H9 (cell line): ENCODE results near the gene DNLZ. TPM values are rescaled to one million over a fixed set of nuclear protein-coding genes. Genes with fewer than 3 reads are reported as not detected.

Experiments used
- DNase-seq: peaks from one replicate; pipeline ENCODE4 v3.0.0-alpha.2; 2017
- H2AFZ ChIP-seq: one replicate; pipeline ENCODE4 v1.6.1; 2013; ENCODE audit warnings: mild to moderate bottlenecking, low read length, control low read depth, moderate library complexity
- H2AK5ac ChIP-seq: 2 replicates; pipeline ENCODE4 v1.6.1; 2013; ENCODE audit warnings: low read length, control low read depth, mixed read lengths; ENCODE audit not compliant: insufficient read length
- H2BK120ac ChIP-seq: one replicate; pipeline ENCODE4 v1.6.1; 2013; ENCODE audit warnings: low read depth, mild to moderate bottlenecking, low read length, control low read depth, inconsistent platforms; ENCODE audit not compliant: poor library complexity, severe bottlenecking
- H2BK12ac ChIP-seq: 2 replicates; pipeline ENCODE4 v1.6.1; 2013; ENCODE audit warnings: low read length, control low read depth, mixed read lengths, low read depth; ENCODE audit not compliant: insufficient read length
- H2BK15ac ChIP-seq: 2 replicates; pipeline ENCODE4 v1.6.1; 2013; ENCODE audit warnings: low read depth, low read length, control low read depth
- H2BK20ac ChIP-seq: one replicate; pipeline ENCODE4 v1.6.1; 2013; ENCODE audit warnings: low read depth, mild to moderate bottlenecking, low read length, control low read depth, inconsistent platforms; ENCODE audit not compliant: poor library complexity, severe bottlenecking
- H2BK5ac ChIP-seq: 2 replicates; pipeline ENCODE4 v1.6.1; 2013; ENCODE audit warnings: low read length, control low read depth, mixed read lengths; ENCODE audit not compliant: insufficient read length
- H3K14ac ChIP-seq: 2 replicates; pipeline ENCODE4 v1.6.1; 2013; ENCODE audit warnings: low read length, control low read depth; ENCODE audit not compliant: insufficient read depth
- H3K18ac ChIP-seq: 2 replicates; pipeline ENCODE4 v1.6.1; 2013; ENCODE audit warnings: low read depth, mild to moderate bottlenecking, mixed read lengths, low read length, control low read depth; ENCODE audit not compliant: insufficient read length
- H3K23ac ChIP-seq: 2 replicates; pipeline ENCODE4 v1.6.1; 2013; ENCODE audit warnings: low read length, control low read depth, mixed read lengths, low read depth; ENCODE audit not compliant: insufficient read length
- H3K23me2 ChIP-seq: 2 replicates; pipeline ENCODE4 v1.6.1; 2013; ENCODE audit warnings: low read depth, mild to moderate bottlenecking, mixed read lengths, low read length, control low read depth; ENCODE audit not compliant: insufficient read length, poor library complexity, severe bottlenecking
- H3K27ac ChIP-seq: 2 replicates; pipeline ENCODE4 v1.5.1; 2013; ENCODE audit warnings: low read length, control low read depth, mixed read lengths, low read depth; ENCODE audit not compliant: insufficient read length
- H3K27me3 ChIP-seq: 2 replicates; pipeline ENCODE4 v1.6.1; 2013; ENCODE audit warnings: low read length, control low read depth, inconsistent platforms; ENCODE audit not compliant: insufficient read depth
- H3K4ac ChIP-seq: 2 replicates; pipeline ENCODE4 v1.6.1; 2013; ENCODE audit warnings: low read depth, mild to moderate bottlenecking, control low read depth, inconsistent platforms, low read length, moderate library complexity
- H3K4me1 ChIP-seq: 2 replicates; pipeline ENCODE4 v1.6.1; 2013; ENCODE audit warnings: low read length, control low read depth, inconsistent platforms; ENCODE audit not compliant: insufficient read depth
- H3K4me2 ChIP-seq: 2 replicates; pipeline ENCODE4 v1.6.1; 2013; ENCODE audit warnings: low read length, control low read depth, mixed read lengths; ENCODE audit not compliant: insufficient read length, insufficient read depth
- H3K56ac ChIP-seq: 2 replicates; pipeline ENCODE4 v1.6.1; 2013; ENCODE audit warnings: low read depth, mild to moderate bottlenecking, mixed read lengths, low read length, control low read depth; ENCODE audit not compliant: insufficient read length
- H3K79me1 ChIP-seq: 2 replicates; pipeline ENCODE4 v1.6.1; 2013; ENCODE audit warnings: low read depth, mild to moderate bottlenecking, moderate library complexity, low read length, control low read depth, inconsistent platforms; ENCODE audit not compliant: insufficient read depth, poor library complexity, severe bottlenecking
- H3K79me2 ChIP-seq: 2 replicates; pipeline ENCODE4 v1.6.1; 2013; ENCODE audit warnings: low read length, control low read depth, inconsistent platforms; ENCODE audit not compliant: insufficient read depth
- H3K9ac ChIP-seq: 2 replicates; pipeline ENCODE4 v1.6.1; 2013; ENCODE audit warnings: low read length, control low read depth, mixed read lengths; ENCODE audit not compliant: insufficient read length; ENCODE audit errors: extremely low read depth
- H3K9me3 ChIP-seq: one replicate; pipeline ENCODE4 v1.6.1; 2013; ENCODE audit warnings: low read depth, low read length, inconsistent platforms; ENCODE audit not compliant: control insufficient read depth
- H3T11ph ChIP-seq: one replicate; pipeline ENCODE4 v1.6.1; 2013; ENCODE audit warnings: mild to moderate bottlenecking, low read length, control low read depth, inconsistent platforms
- H4K20me1 ChIP-seq: one replicate; pipeline ENCODE4 v1.6.1; 2013; ENCODE audit not compliant: control insufficient read depth, insufficient read length, insufficient read depth
- H4K5ac ChIP-seq: 2 replicates; pipeline ENCODE4 v1.6.1; 2013; ENCODE audit warnings: low read depth, mild to moderate bottlenecking, mixed read lengths, low read length, control low read depth; ENCODE audit not compliant: insufficient read length
- H4K8ac ChIP-seq: replicated peaks from 2 replicates; pipeline ENCODE4 v1.6.1; 2013; ENCODE audit warnings: low read length, control low read depth, mixed read lengths, low read depth; ENCODE audit not compliant: insufficient read length
- H4K91ac ChIP-seq: 2 replicates; pipeline ENCODE4 v1.6.1; 2013; ENCODE audit warnings: low read depth, mild to moderate bottlenecking, moderate library complexity, mixed read lengths, low read length, control low read depth; ENCODE audit not compliant: insufficient read length
- H3K27ac Mint-ChIP-seq, 3 experiments: 2 replicates in 2 of 3; 3 replicates in 1 of 3; pipeline ENCODE4 v1.8.0; 2020 to 2021; ENCODE audit warnings: mixed read lengths in 3 of 3, mild to moderate bottlenecking in 1 of 3, moderate library complexity in 1 of 3
- H3K27me3 Mint-ChIP-seq: 2 replicates; pipeline ENCODE4 v1.8.0; 2021; ENCODE audit warnings: low read depth, mild to moderate bottlenecking, moderate library complexity, mixed read lengths
- H3K36me3 Mint-ChIP-seq, 3 experiments: 2 replicates in 2 of 3; 3 replicates in 1 of 3; pipeline ENCODE4 v1.8.0; 2020 to 2021; ENCODE audit warnings: low read depth in 3 of 3, mixed read lengths in 3 of 3; ENCODE audit not compliant: insufficient read depth in 1 of 3
- H3K4me1 Mint-ChIP-seq, 2 experiments: 2 replicates each; pipeline ENCODE4 v1.8.0; 2020; ENCODE audit warnings: mixed read lengths in 2 of 2
- H3K4me3 Mint-ChIP-seq, 2 experiments: 2 replicates in 1 of 2; 3 replicates in 1 of 2; pipeline ENCODE4 v1.8.0; 2020 to 2021; ENCODE audit warnings: mild to moderate bottlenecking in 2 of 2, mixed read lengths in 2 of 2, moderate library complexity in 1 of 2
- H3K9me3 Mint-ChIP-seq, 2 experiments: 2 replicates in 1 of 2; 3 replicates in 1 of 2; pipeline ENCODE4 v1.8.0; 2020; ENCODE audit warnings: mild to moderate bottlenecking in 2 of 2, mixed read lengths in 2 of 2, moderate library complexity in 1 of 2
- WGBS: extraction: QIAGEN DNeasy Blood & Tissue Kit; methylation state at CpG from one replicate; pipeline ENCODE4 v1.1.7; 2013; ENCODE audit warnings: missing lambda C conversion rate, low lambda C conversion rate, mixed read lengths; ENCODE audit not compliant: insufficient read length; ENCODE audit errors: extremely low coverage; 5-methylcytosine and 5-hydroxymethylcytosine counted together
- total RNA-seq: library from RNA; stranded (reverse); gene quantifications from 2 replicates; pipeline ENCODE4 v1.2.1, GENCODE V29; 2021
- TF ChIP-seq, protein P1 (sequence below): fragments of 200-600 bp; sonication (generic); conservative IDR thresholded peaks from 3 replicates; pipeline ENCODE4 v1.8.0; 2021; ENCODE audit warnings: antibody characterized with exemption, mild to moderate bottlenecking

Gene DNLZ
- total RNA-seq, 1 experiment from 2014 or later: 24.8 TPM

DNA sequence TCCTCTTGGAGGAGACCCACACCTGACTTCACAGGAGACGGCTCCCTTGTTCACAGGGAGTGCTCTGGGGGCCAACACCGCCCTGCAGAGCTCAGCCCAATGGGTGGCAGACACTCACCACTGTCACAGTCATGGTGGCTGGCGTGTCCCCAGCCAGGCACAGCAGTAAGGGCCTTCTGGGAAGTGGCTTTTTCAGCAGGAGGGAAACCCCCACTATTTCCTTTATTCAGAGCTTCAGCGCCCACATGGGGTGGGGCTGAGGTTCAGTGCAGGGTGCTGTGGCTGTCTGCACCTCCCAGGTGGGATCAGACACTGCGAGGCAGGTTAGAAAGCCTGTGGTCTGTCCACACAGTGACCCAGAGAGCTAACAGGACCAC is 40.0 kb upstream of the DNLZ start:
- no peak overlapping the region for H3K4me3 Mint-ChIP-seq
- no peak overlapping the region for H2BK12ac ChIP-seq
- H3K4me1 ChIP-seq: no peaks in the 10 kb centered on the region
- no peak overlapping the region for H2BK20ac ChIP-seq
- no peak overlapping the region for H3K14ac ChIP-seq
- TF ChIP-seq, protein P1, sequence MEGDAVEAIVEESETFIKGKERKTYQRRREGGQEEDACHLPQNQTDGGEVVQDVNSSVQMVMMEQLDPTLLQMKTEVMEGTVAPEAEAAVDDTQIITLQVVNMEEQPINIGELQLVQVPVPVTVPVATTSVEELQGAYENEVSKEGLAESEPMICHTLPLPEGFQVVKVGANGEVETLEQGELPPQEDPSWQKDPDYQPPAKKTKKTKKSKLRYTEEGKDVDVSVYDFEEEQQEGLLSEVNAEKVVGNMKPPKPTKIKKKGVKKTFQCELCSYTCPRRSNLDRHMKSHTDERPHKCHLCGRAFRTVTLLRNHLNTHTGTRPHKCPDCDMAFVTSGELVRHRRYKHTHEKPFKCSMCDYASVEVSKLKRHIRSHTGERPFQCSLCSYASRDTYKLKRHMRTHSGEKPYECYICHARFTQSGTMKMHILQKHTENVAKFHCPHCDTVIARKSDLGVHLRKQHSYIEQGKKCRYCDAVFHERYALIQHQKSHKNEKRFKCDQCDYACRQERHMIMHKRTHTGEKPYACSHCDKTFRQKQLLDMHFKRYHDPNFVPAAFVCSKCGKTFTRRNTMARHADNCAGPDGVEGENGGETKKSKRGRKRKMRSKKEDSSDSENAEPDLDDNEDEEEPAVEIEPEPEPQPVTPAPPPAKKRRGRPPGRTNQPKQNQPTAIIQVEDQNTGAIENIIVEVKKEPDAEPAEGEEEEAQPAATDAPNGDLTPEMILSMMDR: no peak
- H2AFZ ChIP-seq: no peak overlapping the region
- no peak overlapping the region for H3K4me2 ChIP-seq
- no peaks in the 10 kb centered on the region for H3K9me3 Mint-ChIP-seq
- no peak overlapping the region for H4K5ac ChIP-seq
- no peaks in the 10 kb centered on the region for H3K9me3 ChIP-seq
- no peak for DNase-seq
- H2BK120ac ChIP-seq: no peak overlapping the region
- H3K27ac Mint-ChIP-seq: no peak overlapping the region
- H3T11ph ChIP-seq: no peak overlapping the region
- H3K18ac ChIP-seq: no peak overlapping the region
- no peak overlapping the region for H2BK15ac ChIP-seq
- H4K91ac ChIP-seq: no peak overlapping the region
- H3K79me1 ChIP-seq: peaks cover 8% of the 10 kb centered on the region
- H3K56ac ChIP-seq: no peak overlapping the region
- no peaks in the 10 kb centered on the region for H3K27me3 ChIP-seq
- no peak overlapping the region for H3K4ac ChIP-seq
- H3K36me3 Mint-ChIP-seq: peaks cover 26 to 71% (median 57%) of the 10 kb centered on the region in 3 experiments
- no peak overlapping the region for H2AK5ac ChIP-seq
- H3K9ac ChIP-seq: no peak overlapping the region
- H4K8ac ChIP-seq: no peak overlapping the region
- H2BK5ac ChIP-seq: no peak overlapping the region
- H4K20me1 ChIP-seq: no peaks in the 10 kb centered on the region
- no CpG with 5 or more reads among the region's 5 CpGs for WGBS
- peaks cover 6% of the 10 kb centered on the region for H3K23me2 ChIP-seq
- H3K23ac ChIP-seq: no peak overlapping the region
- no peaks in the 10 kb centered on the region; the same call in 1 of the 2 replicates for H3K27me3 Mint-ChIP-seq
- peaks cover 12% of the 10 kb centered on the region; the same call in 1 of the 2 replicates for H3K79me2 ChIP-seq
- H3K27ac ChIP-seq: no peak overlapping the region
- peaks cover 11 to 13% of the 10 kb centered on the region in 2 experiments for H3K4me1 Mint-ChIP-seq
